Neural progenitor cell (in vitro differentiated cells): ENCODE results near the gene MANBA.

ENCODE experiments used
- EZH2 ChIP-seq: fragments of 200-600 bp; sonication (generic); IDR thresholded peaks from 2 replicates; pipeline ENCODE4 v1.6.1; 2017; ENCODE audit warnings: antibody characterized with exemption, mild to moderate bottlenecking, moderate library complexity
- TF ChIP-seq, protein P1 (sequence below): fragments of 200-600 bp; sonication (generic); IDR thresholded peaks from 2 replicates; pipeline ENCODE4 v1.5.1; 2017; ENCODE audit warnings: antibody characterized with exemption, mild to moderate bottlenecking

DNA sequence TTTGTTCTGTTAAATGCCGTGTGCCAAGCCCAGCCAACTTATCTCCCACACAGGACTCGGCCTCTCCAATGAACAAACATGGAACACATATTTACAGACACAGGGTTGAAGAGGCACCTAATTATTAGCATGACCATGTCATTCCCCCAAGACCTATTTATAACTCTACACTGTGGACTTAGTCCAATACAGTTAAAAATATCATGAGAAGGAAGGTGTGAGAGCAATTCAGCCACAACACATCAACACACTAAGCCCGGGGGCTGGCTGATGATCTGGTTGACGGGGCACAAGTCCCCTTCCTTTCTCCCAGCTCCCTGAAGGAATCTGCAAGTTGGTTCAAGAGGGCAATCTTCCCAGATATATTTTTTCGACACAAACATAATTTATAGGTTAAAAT lies 28.1 kb downstream of the MANBA start:
- TF ChIP-seq, protein P1, sequence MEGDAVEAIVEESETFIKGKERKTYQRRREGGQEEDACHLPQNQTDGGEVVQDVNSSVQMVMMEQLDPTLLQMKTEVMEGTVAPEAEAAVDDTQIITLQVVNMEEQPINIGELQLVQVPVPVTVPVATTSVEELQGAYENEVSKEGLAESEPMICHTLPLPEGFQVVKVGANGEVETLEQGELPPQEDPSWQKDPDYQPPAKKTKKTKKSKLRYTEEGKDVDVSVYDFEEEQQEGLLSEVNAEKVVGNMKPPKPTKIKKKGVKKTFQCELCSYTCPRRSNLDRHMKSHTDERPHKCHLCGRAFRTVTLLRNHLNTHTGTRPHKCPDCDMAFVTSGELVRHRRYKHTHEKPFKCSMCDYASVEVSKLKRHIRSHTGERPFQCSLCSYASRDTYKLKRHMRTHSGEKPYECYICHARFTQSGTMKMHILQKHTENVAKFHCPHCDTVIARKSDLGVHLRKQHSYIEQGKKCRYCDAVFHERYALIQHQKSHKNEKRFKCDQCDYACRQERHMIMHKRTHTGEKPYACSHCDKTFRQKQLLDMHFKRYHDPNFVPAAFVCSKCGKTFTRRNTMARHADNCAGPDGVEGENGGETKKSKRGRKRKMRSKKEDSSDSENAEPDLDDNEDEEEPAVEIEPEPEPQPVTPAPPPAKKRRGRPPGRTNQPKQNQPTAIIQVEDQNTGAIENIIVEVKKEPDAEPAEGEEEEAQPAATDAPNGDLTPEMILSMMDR = no peak
- no peak for TF ChIP-seq EZH2
